Ovary (tissue), 9 donors: ENCODE measurements around the gene ALDH1B1. TPM values are rescaled to one million over a fixed set of nuclear protein-coding genes. Genes with fewer than 3 reads are reported as not detected.
A peak's percentile ranks its signal among the peaks of the same experiment; 100 is the strongest.

Experiments used
- DNase-seq, 5 donors: peaks; one replicate each; pipeline ENCODE4 v3.0.0-alpha.2; 2019 to 2020
- H3K27ac ChIP-seq, 2 donors: fragments of 200-600 bp; one replicate each; pipeline versions ENCODE4 v1.5.1 to v1.8.0; 2019 to 2022
- H3K27me3 ChIP-seq: fragments of 200-600 bp; one replicate; pipeline ENCODE4 v1.8.0; 2022
- H3K36me3 ChIP-seq: fragments of 200-600 bp; sonication (generic); one replicate; pipeline ENCODE4 v1.5.1; 2019
- H3K4me1 ChIP-seq: one replicate; pipeline ENCODE4 v1.8.1; 2013; ENCODE audit warnings: mild to moderate bottlenecking, moderate library complexity; ENCODE audit not compliant: insufficient read depth
- H3K4me3 ChIP-seq: fragments of 200-600 bp; sonication (generic); one replicate; pipeline ENCODE4 v1.5.1; 2017
- H3K9me3 ChIP-seq, 2 donors: fragments of 200-600 bp in 1 of 2; sonication (generic) in 1 of 2; one replicate each; pipeline versions ENCODE4 v1.5.1 to v1.8.1; 2013 to 2019; ENCODE audit warnings: mild to moderate bottlenecking in 1 of 2, moderate library complexity in 1 of 2
- EP300 ChIP-seq: sonication (generic); formaldehyde crosslinking; IDR thresholded peaks from one replicate; pipeline ENCODE4 v1.6.1; 2017; ENCODE audit warnings: antibody characterized with exemption
- POLR2A ChIP-seq: fragments of 450-650 bp; IDR thresholded peaks from one replicate; pipeline ENCODE4 v1.6.1; 2017; ENCODE audit warnings: antibody characterized with exemption, mild to moderate bottlenecking, moderate library complexity
- WGBS, 3 donors: extraction: QIAGEN DNeasy Blood & Tissue Kit in 1 of 3; methylation state at CpG; one replicate each; pipeline versions ENCODE4 v1.1.5 to v1.1.7; 2013 to 2017; 5-methylcytosine and 5-hydroxymethylcytosine counted together
- intact Hi-C, 4 donors: fragments of 100-400 bp; cut with DNase I; formaldehyde crosslinking; loops; one replicate each; pipeline versions ENCODE4 v1.11.0 to v1.15.1; 2022 to 2023
- polyA plus RNA-seq, 2 donors: library from polyadenylated mRNA; stranded (reverse); fragments of 200-250 nt in 1 of 2; fragments of 350-450 nt in 1 of 2; fragmentation: Illumina TruSeq in 1 of 2; extraction: RNeasy Lipid Tissue Mini Kit (QIAGEN cat#74804) in 1 of 2; gene quantifications; one replicate each; pipeline ENCODE4 v1.2.3, GENCODE V29; 2013 to 2014
- total RNA-seq, 7 donors: library from RNA; depleted of rRNA in 2 of 7; stranded (reverse); fragments of >200 nt in 2 of 7; fragmentation: NEBNext Ultra II Directional in 3 of 7; extraction: Animal tissue kit (Norgen Biotek cat#: 25700) in 3 of 7; gene quantifications; one replicate each; pipeline versions ENCODE4 v1.1.0 to v1.2.4, GENCODE V29; 2016 to 2023
- TF ChIP-seq, protein P1 (sequence below), 3 donors: fragments of 450-650 bp in 2 of 3; fragments of 200-600 bp in 1 of 3; IDR thresholded peaks; one replicate each; pipeline versions ENCODE4 v1.5.1 to v1.8.0; 2016 to 2022; ENCODE audit warnings: antibody characterized with exemption in 3 of 3, mild to moderate bottlenecking in 1 of 3
- donor health status: DM: no; HTN: no; CAD: no; lungs with moderate emphysema.
- donor health status: DM: no; HTN: no; CAD: no.
- donor health status: Bipolar disorder and iron deficiency.
- donor health status: DM: yes; HTN: yes; CAD: no.
- donor health status: DM: no; HTN: no; CAD: no.
- donor health status: DM: yes; HTN: yes; CAD: no.

ALDH1B1 gene
- total and polyA plus RNA-seq, 9 donors, result 7.9 to 47.2 (median 24.3) TPM

DNA sequence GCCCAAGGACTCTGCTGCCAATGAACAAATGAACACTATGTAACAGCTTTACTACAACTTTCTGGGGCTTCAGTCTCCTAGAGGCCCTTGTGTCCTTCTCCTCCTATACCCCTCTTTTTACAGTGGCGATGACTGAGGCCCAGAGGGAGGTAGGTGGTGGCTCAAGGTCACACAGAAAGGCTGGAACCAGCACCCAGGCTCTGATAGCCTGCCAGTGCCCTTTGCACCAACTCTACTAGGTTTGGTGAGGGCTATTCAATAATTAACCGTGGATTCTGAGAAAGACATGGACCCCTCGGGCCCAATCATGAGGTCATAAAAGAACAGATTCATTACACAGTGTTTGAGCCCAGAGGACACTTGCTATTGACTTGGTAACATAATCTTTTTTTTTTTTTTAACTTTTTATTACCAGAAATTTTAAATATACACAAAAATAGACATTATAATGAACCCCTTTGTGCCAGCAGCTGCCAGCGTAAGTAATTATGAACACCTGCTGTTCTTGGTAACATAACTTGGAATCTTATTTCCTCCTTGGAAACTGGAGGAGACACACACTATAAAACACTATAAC lies 6.1 kb upstream of the ALDH1B1 start:
- no peak overlapping the region for H3K27ac ChIP-seq
- WGBS, 3 donors, result 94 to 96% (median 95%) methylated on average over 4 of the region's 4 CpGs

DNA sequence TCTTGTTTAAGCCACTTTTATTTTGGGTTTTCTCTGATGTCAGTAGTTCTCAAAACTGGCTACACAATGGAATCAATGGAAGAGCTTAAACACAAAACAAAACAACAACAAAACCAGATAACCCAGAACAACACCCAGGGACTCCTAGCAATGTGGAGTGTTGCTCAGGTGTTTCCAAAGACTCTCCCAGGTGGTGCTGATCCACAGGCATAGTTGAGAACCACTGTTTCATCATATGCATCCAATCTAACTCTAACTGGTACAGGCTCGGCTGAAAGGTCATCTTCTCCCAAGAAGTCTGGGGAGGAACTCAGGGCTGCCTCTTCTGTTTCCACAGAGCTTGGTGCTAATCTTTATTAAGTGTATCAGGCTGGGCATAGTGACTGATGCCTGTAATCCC lies 5.4 kb upstream of the ALDH1B1 start:
- intact Hi-C loops, result no loop called here
- H3K4me1 ChIP-seq, result peaks cover 12% of the 10 kb centered on the region

More for the DNA sequence above, 6.1 kb upstream of the ALDH1B1 start:
- DNase-seq, result no peak
- H3K27me3 ChIP-seq, result no peaks in the 10 kb centered on the region
- H3K4me3 ChIP-seq, result no peak overlapping the region
- H3K4me1 ChIP-seq, result peaks cover 12% of the 10 kb centered on the region
- H3K36me3 ChIP-seq, result no peaks in the 10 kb centered on the region
- peaks cover 0 to 3% of the 10 kb centered on the region in 2 donors for H3K9me3 ChIP-seq
- intact Hi-C loops, result no loop called here
- TF ChIP-seq POLR2A, result no peak
- TF ChIP-seq, protein P1, sequence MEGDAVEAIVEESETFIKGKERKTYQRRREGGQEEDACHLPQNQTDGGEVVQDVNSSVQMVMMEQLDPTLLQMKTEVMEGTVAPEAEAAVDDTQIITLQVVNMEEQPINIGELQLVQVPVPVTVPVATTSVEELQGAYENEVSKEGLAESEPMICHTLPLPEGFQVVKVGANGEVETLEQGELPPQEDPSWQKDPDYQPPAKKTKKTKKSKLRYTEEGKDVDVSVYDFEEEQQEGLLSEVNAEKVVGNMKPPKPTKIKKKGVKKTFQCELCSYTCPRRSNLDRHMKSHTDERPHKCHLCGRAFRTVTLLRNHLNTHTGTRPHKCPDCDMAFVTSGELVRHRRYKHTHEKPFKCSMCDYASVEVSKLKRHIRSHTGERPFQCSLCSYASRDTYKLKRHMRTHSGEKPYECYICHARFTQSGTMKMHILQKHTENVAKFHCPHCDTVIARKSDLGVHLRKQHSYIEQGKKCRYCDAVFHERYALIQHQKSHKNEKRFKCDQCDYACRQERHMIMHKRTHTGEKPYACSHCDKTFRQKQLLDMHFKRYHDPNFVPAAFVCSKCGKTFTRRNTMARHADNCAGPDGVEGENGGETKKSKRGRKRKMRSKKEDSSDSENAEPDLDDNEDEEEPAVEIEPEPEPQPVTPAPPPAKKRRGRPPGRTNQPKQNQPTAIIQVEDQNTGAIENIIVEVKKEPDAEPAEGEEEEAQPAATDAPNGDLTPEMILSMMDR (IDR thresholded peaks at IDR 0.05), result no peak
- no peak for TF ChIP-seq EP300

DNA sequence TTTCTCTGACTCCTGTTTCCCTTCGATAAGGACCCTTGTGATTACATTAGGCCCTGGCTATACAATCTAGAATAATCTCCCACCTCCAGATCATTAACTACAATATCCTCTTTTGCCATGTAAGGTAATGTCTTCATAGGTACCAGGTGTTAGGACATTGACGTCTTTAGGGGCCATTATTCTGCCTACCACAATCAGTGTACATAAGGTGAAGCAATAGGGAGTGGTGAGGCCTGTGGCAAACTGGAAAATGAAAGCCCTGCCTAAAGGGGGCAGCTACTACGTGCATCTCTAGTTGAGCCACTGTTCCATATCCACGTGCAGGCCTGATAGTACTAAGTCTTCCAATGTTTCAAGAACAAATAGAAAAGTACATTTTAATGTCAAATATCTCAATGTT lies 4.8 kb upstream of the ALDH1B1 start:
- TF ChIP-seq EP300 (no peak), POLR2A (no peak)
- TF ChIP-seq, protein P1 (IDR thresholded peaks at IDR 0.05), result no peak
- Histone ChIP-seq H3K36me3 (no peaks in the 10 kb centered on the region), H3K27me3 (no peaks in the 10 kb centered on the region), H3K9me3 (peaks cover 0 to 3% of the 10 kb centered on the region in 2 donors), H3K4me1 (peaks cover 14% of the 10 kb centered on the region), H3K27ac (peak overlapping the region in 1 of 2 donors; percentile 37), H3K4me3 (no peak overlapping the region)
- no peak for DNase-seq
- 90 to 93% (median 92%) methylated on average over 4 of the region's 4 CpGs for WGBS, 3 donors
- intact Hi-C loops, result no loop called here

More for the DNA sequence above, 5.4 kb upstream of the ALDH1B1 start:
- Histone ChIP-seq H3K4me3 (no peak overlapping the region), H3K27ac (no peak overlapping the region), H3K36me3 (no peaks in the 10 kb centered on the region), H3K27me3 (no peaks in the 10 kb centered on the region), H3K9me3 (peaks cover 0 to 3% of the 10 kb centered on the region in 2 donors)
- no peak for DNase-seq
- WGBS, 3 donors, result 83 to 100% (median 88%) methylated on average over 1 of the region's 1 CpG
- TF ChIP-seq POLR2A (no peak), EP300 (no peak)
- TF ChIP-seq, protein P1 (IDR thresholded peaks at IDR 0.05), result no peak

DNA sequence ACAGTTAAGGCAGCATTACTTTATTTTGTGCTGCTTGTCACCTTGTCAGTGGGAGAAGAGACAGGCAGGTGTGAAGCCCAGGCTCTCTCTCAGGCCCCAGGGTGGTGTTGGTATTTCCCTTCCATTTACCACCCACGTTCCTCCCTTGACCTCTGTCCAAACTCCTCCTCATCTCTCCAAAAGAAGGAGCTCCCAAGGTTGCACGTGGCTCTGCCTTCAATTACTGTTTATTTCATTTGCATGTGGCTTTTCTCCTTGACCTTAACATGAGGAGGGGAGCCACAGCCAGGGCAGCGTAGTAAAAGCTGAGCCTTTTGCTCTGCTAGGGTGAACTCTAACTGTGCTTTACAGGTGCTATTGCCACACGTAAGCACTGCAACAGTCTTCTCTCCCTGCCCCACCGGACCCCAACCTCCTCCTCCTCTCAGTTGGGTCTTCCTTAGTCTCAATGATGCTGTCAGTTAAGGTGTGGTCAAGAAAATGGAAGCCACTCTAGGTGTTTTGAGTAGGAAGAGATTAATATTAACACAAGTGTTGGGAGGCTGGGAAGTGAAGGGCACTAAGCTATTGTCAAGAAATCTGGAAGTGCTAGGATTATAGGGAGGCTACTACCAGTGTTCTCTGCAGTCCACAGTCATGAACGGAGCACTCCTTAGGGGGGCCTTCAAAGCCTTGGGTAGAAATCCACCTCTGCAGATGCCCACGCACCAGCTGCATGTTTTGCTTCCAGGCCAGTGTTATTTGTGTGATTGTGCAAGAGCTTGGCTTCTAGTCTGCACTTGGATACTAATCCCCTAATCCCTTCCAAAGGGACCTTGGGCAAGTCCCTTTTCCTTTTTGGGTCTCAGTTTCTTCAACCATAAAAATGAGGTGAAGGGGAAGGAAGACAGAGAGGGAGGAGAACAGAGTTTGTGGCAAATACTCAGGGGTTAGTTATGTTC lies 3.9 kb upstream of the ALDH1B1 start:
- WGBS, 3 donors, result 19 to 27% (median 24%) methylated on average over 7 of the region's 7 CpGs
- TF ChIP-seq EP300 (no peak), POLR2A (no peak)
- TF ChIP-seq, protein P1 (IDR thresholded peaks at IDR 0.05), result no peak
- Histone ChIP-seq H3K9me3 (peaks cover 0 to 3% of the 10 kb centered on the region in 2 donors), H3K4me1 (peaks cover 18% of the 10 kb centered on the region), H3K27me3 (no peaks in the 10 kb centered on the region), H3K4me3 (no peak overlapping the region), H3K27ac (peak overlapping the region; percentile 28 to 62), H3K36me3 (no peaks in the 10 kb centered on the region)
- intact Hi-C loops, result no loop called here
- DNase-seq, result peak in 4 of 5 donors; percentile 41 to 64 (median 52)
